Stimulated activated CD4-positive, alpha-beta T cell treated with anti-CD3 and anti-CD28 coated beads, Interleukin-15, amount 100 ng/mL, for 24 hours (primary cell): ENCODE data around the gene TMEM154.
A peak's percentile ranks its signal among the peaks of the same experiment; 100 is the strongest.

Experiments
- DNase-seq: peaks from one replicate; pipeline ENCODE4 v3.0.0-alpha.2; 2020

Gene TMEM154, protein sequence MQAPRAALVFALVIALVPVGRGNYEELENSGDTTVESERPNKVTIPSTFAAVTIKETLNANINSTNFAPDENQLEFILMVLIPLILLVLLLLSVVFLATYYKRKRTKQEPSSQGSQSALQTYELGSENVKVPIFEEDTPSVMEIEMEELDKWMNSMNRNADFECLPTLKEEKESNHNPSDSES

DNA sequence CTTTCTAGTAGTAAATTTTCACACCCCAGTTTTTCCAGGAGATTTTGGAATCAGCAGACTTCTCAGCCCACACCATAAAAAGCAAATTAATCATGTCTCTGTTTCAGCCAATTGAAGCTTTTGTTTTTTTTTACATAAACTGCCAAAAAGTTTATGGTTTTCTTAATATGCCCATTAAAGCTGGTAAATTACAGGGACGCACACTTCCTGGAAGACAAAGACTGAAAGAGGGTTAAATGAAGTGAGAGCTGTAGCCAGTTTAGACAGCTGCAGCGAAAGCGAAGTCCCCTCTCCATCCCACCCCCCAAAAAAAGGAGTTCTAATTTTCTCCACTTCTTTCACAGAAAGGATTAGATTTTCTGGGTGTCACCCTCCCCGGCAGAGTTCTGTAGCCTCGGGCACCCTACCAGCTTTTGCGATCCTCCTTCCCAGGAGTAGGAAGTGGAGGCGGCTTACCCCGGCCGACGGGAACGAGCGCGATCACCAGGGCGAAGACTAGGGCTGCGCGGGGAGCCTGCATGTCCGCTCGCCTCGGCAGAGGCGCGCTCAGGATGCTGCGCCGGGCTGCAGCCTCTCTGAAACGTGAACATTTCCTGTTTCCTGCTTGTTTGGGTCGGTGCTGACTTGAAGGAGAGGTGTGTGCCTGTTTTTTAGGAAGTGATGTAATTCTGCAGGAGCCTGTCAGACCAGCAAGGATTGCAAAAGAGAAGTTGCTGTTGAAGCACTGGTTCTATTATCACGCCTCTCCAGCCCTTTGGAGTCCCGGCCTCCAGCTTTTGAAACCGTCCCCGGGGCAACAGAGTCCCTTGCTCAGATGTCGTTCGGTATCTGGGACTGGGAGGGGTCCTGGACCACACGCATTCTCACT is at the start of gene TMEM154:
Gene TMEM154, minus strand, starts transcription at position 584 of the 868 bp plus-strand sequence. Its CDS starts 64 bp downstream, at position 520.
- DNase-seq: peak; percentile 74

DNA sequence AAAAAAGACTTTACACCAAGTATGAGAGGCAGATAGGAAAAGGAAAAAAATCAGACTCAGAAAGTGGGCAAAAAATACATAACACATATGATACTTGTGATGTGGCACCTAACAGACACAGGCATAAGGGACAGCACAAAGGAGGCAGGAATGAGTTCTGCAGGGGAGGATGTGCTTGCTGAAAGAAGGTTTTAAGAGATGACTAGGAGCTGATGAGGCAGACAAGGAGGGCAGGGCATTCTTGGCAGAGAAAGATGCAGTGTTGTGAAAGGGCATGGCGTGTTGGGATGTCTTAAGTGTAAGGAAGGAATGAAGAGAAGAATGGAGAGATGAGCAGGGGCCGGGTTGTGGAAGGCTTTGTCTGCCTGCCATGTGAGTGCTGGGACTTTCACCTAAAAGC is 49.7 kb upstream of the TMEM154 start:
- no peak for DNase-seq

DNA sequence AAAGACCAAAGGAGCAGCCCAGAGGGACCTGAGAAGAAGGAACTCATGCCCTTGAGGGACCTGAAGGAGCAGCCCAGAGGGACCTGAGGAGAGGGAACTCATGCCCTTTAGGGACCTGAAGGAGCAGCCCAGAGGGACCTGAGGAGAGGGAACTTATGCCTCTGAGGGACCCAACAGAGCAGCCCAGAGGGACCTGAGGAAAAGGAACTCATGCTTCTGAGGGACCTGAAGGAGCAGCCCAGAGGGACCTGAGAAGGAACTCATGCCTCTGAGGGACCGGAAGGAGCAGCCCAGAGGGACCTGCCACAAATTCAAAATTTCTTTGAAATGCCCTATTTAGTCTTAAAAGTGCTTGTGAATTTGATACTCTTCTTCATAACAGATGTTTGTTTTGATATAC is 48.5 kb upstream of the TMEM154 start:
- no peak for DNase-seq

DNA sequence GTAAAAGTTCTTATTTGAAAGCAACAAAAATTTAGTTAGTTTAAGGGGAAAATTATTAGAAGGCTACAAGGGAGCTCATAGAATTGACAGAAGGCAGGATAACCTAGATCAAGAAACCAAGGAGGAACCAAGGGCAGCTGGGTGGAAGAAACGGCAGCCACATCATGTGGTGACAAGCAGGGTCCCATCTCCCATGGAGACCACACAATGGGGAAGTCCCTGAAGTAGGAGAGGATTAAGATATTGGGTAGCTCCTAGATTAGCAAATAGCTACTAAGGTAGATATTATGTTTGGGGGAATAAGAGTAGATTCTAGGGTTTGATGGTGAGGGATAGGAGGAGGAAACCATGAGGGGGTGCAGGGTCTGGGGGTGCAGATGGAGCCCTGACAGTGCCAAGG is 48.0 kb upstream of the TMEM154 start:
- no peak for DNase-seq

DNA sequence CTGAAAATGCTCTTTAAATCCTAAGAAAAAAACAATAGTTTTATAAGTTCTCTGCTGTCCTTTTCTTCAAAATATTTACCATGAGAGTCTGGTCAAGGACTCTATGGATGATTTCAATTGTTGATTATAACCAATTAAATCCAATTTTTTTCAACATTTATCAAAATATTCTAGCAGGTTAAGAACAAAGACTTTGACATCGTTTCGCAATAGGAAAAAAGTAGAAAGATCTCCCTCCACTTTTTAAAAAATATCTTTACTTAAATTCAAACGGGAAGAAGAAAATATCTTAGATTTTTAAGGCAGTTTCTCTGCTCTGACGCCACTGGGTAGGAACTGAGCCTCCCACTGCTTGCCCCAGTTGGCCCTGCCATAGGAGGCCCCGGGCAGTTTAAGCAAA is 44.7 kb upstream of the TMEM154 start:
- no peak for DNase-seq

DNA sequence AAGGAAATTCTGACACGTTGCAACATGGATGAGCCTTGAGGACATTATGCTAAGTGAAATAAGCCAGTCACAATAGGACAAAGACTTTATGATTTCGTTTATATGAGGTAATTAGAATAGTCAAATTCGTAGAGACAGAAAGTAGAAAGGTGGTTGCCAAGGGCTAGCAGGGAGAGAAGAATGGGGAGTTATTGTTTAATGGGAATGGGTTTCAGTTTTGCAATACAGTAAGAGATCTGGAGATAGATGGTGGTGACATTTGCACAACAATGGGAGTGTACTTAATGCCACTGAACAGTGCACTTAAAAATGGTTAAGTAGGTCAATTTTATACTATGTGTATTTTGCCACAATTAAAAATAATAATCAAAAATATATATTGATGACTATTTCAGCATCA is 43.4 kb upstream of the TMEM154 start:
- no peak for DNase-seq

DNA sequence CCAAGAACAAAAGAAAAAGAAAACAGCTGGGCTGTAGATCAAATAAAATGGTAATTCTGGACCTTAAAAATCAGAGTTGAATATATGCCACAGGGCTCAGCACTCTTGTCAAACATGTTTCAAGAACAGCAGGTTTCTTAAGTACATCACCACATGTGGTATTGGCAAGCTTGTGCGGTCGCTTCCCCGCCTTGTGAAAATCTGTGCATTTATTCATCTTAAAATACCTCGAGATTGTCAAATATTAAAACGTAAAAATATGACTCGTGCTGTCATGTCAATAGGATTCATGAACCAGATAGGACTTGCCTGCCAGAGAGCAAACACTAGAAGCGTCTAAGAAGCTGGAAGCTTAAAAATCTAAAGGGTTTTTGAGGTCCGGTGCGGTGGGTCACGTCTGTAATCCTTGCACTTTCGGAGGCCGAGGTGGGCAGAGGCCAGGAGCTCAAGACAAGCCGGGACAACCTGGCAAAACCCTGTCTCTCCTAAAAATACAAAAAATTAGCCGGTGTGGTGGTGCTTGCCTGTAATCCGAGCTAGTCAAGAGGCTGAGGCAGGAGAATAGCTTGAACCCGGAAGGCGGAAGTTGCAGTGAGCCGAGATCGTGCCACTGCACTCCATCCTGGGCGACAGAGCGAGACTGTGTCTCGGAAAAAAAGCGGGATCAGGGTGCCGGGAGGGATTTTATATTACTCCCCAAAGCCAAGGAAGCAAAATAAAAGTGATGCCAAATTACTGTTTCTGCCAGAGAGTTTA is 40.2 kb upstream of the TMEM154 start:
- DNase-seq: no peak

DNA sequence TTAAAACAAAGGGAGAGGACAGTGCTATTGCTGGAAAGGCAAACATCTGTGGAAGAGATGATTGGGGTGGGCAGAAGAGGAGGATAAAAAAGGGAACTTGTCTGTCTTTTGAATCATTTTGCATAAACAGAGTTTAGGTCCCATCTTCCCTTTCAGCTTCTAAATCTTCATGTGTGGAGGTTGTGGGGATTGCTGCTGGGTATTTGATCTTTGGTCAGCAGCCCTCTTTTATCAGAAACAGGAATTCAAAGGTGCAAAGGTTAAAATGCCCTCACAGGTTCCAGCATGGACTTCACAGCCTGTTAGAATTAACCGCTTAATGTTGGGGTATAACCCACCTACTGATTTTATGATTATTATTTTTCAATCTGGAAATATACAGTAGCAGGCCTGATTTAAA is 39.5 kb upstream of the TMEM154 start:
- DNase-seq: no peak

DNA sequence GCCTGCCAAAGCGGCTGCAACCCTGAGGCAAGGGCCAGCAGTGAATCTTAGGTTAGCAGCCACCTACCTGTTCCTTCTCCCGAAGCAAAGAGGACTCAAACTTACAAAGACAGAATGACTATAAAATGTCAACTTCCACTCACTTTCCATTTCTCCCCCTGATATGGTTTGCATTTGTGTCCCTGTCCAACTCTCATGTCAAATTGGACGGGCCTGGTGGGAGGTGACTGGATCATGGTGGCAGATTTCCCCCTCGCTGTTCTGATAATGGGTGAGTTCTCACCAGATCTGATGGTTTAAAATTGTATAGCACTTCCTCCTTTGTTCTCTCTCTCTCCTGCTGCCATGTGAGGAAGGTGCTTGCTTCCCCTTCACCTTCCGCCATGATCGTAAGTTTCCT is 35.3 kb upstream of the TMEM154 start:
- no peak for DNase-seq

DNA sequence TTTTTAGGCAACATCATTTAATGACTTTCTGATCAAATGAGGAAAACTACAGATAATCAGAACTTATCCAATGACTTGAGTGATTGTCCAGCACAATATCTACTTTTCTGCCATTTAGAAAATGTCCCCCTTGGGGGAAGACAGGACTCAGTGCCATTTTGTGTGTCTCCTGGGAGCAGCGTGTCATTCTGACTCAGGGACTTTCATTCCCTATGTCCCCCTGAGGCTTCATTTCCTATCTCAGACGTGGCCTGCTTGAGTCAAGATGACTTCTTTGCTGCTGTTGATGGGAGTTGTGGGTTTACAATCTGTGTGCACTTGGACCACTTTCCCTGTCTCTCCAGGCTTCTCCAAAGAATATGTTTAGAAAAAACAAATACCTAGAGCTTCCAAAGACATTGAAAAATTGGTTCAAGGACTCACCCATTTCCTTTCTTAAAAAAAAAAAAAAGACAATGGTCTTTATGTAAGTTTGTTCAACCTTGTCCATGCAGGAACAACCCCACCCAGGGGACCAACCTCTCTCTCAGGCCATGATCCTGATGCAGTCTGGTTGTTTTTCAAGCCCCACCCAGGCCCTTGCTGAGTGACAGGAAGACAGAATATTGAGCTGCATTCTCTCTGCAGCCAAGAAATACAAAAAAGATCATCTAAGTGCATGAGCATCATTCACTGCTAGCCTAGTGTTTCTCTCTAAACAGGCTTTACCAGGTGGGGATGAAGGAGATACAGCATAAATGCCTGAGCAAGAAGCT is 34.3 kb upstream of the TMEM154 start:
- no peak for DNase-seq

DNA sequence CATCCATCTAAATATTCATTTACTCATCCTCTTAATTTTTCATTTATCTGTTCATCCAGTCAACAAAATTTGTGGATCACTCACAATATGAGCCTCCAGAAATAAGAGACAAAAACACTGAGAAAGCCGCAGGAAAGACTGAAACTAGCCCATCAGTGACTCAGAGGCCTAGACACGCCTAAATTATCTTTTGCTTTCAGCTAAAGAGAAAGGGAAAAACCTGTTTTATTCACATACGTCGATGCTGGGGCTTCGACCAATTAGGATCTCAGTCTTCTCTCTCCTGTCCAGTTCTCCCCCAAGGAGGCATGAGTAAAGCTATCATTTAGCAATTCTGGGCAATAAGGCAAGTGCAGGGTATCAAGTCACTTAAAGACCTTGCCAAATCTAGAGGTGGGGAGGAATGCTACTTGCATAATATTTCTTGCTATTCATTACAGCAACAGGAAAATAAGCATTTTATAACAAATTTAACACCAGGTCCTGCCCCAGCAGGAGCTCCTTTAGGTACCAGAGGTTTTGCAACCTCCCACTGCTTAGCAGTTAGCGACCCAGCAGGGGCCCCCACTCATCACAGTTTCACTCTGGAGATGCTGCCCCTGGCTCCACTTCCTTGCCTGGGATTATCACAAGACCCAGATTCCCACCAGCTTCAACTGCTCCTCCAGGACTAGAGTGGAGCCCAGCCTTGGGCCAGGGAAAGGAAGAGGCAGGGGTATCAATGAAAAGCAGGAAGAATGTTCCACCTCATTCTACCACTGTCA is 30.1 kb upstream of the TMEM154 start:
- no peak for DNase-seq

DNA sequence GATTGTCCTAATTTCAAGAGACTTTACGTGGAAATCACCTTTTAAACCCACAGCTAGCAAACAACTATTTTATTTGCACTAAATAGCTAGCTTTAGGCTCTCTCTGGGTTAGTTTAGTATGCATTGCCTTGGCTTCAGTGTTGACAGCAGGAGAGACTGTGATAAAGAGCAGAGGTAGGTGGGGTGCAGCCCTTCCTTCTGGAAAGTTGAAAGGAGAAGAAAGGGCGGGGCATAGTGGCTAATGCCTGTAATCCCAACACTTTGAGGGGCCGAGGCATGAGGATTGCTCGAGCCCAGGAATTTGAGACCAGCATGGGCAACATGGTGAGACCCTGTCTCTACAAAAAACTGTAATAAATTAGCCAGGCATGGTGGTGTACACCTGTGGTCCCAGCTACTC is 29.0 kb upstream of the TMEM154 start:
- no peak for DNase-seq

DNA sequence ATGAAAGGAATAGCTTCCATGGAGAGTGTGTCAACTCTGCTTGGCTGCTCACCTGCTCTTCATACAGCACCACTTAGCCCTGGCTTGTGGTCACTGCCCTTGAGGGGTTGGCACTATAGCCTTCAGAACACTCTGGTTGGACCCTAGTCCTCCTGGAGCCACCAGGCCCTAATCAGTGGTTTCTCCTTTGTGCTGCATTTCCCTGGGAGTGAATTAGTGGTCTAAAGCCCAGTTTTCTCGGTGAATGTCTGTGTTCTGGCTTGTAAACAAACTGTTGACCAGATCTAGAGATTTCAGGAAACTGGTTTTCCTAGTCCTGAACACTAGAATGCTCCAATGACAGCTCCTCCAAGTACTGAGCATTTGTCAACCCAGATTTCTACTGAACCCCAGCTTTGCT is 28.6 kb upstream of the TMEM154 start:
- no peak for DNase-seq

DNA sequence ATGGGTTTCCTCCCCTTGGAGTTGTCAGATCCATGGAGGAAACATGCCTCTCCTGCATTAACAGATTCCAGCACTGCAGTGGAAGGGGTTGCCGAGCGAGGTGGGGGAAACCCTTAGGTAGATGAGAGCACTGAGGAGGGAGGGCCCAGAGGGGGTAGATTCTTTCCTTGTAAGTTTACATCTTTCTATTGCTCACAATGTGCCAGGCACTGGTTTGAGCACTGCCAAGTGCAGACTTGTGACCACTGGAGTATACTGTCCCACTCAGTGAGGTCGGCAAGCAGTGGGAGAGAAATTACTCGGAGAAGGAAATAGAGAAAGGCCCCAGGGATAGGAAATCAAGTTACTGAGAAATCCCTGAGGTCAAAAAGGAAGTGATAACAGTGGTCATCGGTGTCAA is 27.8 kb upstream of the TMEM154 start:
- DNase-seq: no peak

DNA sequence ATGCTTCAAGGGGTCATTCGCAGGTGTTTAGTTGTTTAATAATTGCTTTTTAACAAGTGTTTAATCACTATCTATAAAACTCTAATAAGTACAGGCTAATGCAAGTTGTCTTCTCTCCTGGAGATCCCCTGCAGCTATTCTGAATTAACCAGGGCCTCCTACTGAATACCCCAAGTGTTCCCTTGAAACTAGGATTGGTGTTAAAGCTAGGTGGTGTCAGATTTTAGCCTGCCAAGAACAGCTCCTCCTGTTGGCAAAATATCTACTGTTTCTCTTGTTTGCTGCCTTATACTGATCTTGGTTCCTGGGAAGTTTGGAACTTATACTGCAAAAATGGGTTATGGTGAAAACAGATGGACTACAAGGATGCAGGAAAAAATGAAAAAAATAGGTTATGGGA is 26.1 kb upstream of the TMEM154 start:
- DNase-seq: no peak

DNA sequence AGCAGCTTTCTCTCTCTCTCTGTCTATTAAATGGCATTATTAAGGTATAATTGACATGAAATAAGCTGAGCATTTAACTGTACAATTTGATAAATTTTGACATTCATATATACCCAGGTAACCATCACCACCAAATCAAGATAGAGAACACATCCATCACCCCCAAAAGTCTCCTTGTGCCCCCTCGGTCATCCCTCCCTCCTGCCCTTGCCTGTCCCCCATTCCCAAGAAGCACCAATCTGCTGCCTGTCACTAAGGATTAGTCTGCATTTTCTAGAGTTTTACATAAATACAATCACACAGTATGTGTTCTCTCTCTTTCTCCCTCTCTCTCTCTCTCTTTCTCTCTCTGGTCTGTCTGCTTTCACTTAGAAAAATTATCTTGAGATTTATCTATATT is 25.0 kb upstream of the TMEM154 start:
- no peak for DNase-seq

DNA sequence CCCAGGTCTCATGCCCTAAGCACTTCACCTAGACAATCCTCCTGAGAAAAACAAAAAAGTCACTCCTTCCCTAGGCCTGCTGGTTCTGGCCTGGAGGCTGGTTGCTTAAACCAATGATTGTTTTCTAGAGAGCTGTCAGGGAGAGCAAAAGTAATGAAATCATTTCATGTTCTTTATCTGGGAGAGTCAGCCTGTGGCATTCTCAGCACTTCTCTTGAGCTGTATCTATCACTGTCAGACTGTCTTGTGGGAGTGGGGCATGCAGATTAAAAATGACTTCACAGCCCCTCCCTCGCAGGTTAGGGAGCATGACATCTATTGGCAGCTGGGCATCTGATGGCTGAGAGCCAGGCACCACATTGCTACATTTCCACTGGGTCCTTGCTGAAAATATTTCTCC is 20.4 kb upstream of the TMEM154 start:
- DNase-seq: no peak

DNA sequence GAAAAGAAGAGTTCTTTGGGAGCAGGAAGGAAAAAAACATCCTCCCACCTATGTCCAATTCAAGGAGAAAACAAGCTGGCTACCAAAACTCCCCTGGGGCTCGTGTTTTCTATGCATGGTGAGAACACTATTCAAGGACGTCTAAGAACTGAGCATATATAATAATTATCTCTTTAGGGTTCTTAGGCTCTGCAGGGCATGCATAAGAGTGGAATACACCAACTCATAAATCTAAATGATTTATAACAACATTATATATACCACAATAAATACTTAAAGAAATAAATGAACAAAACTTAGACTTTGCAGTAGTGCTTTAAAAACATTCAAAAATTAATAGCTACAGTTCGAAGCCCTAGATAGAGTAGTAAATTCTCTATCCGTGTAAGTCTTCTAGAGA is 19.5 kb upstream of the TMEM154 start:
- DNase-seq: no peak

DNA sequence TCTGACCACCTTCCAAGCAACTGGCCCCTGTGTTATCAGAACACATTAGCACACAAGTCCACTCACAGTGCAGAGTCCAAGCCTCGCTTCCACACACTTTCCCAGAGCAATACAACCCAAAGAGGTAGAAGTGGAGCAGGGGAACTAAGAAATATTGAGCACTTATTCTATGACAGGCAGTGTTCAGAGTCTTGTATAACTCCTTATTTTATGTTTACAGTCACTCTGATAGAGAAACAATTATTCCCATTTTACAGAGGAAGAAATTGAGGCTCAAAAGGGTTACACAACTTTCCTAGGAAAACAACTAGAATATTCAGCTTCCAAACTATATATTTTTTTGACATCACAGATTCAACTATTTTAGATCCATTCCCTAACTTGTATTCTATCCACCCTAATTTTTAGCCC is 18.3 kb upstream of the TMEM154 start:
- no peak for DNase-seq

DNA sequence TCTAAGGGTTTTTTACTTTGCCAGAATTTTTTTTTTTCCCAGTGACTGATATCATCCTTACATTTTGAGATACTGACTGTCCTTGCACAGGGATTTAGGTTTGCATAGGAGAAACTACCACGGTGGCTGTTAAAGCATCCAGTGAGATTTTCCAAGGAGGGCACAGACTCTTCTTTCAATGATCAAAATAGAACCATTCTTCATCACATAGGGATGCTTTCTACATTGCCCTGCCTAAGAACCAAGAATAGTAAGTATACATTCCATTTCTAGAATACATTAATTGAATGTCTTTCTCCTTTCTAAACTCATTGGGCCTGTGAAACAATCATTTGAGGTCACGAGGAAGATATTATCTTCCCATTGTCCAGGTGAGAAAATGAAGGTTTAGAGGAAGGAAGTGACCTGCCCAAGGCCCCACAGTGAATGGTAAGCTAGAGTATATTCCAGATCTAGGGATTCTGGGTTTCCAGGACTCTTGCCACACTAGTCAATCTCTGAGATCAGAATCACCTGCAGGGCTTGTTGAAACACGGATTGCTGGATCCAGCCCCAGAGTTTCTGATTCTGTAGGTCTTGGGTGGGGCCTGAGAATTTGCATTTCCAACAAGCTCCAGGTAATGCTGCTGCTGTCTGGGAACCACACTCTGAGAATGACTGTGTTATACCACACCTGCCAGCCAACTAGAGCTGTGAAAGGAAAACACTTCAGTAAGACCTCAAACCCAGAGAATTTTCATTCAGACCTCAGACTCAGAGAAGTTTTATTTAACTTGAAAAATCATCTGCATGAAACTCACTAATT is 17.7 kb upstream of the TMEM154 start:
- DNase-seq: no peak

DNA sequence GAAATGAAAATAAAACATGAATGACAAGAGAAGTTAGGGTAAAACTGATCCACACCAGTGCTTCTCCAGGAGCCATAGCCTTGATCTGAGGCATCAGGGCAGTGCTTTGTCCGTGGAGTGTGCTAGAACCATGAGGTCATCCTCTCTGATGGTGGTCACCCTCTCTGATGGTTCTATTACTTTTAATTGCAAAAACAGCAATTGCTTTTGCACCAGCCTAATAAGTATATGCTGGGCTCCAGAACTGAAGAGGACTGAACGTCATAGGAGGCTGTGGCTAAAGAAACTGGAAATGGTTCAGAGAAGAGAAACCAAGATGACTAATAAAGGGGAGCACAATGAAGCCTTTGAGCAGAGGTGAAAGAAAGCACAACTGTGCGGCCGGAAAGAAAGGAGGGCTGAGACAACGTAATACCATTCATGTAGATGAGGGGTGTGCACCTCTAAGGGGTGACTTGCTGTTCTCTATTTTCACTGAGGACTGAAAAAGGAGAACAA is 17.0 kb upstream of the TMEM154 start:
- DNase-seq: peak; percentile 62
